PC-9 (cell line): ENCODE measurements around the gene SRSF3.

Experiments
- EZH2 ChIP-seq: fragments of 200-600 bp; sonication (generic); IDR thresholded peaks from 2 replicates; pipeline ENCODE4 v1.8.0; 2017; ENCODE audit warnings: antibody characterized with exemption, low read depth
- TF ChIP-seq, protein P1 (sequence below): fragments of 200-600 bp; sonication (generic); conservative IDR thresholded peaks from 2 replicates; pipeline ENCODE4 v1.6.1; 2017; ENCODE audit warnings: mixed run types, antibody characterized with exemption, mild to moderate bottlenecking, moderate library complexity

DNA sequence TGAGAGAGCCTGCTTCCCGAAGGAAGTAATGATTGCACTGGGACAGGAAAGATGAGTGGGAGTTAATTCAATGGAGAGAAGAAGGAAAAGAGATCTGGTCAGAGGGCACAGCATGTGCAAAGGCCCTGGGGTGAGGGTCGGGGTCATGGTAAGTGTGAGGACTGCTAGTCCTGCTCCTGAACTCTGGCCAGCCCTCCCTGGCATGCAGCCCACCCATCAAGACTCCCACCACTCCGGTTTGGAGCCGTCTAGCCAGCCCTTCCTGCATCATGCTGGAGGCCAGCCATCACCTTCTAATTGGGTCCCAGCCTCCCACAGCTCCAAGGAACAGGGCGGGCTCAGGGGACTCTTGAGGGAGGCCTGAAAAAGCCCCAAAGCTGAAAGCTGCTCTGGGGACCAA is 42.1 kb downstream of the SRSF3 start:
- no peak for TF ChIP-seq EZH2
- TF ChIP-seq, protein P1, sequence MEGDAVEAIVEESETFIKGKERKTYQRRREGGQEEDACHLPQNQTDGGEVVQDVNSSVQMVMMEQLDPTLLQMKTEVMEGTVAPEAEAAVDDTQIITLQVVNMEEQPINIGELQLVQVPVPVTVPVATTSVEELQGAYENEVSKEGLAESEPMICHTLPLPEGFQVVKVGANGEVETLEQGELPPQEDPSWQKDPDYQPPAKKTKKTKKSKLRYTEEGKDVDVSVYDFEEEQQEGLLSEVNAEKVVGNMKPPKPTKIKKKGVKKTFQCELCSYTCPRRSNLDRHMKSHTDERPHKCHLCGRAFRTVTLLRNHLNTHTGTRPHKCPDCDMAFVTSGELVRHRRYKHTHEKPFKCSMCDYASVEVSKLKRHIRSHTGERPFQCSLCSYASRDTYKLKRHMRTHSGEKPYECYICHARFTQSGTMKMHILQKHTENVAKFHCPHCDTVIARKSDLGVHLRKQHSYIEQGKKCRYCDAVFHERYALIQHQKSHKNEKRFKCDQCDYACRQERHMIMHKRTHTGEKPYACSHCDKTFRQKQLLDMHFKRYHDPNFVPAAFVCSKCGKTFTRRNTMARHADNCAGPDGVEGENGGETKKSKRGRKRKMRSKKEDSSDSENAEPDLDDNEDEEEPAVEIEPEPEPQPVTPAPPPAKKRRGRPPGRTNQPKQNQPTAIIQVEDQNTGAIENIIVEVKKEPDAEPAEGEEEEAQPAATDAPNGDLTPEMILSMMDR: no peak
